ENCODE measurements around the gene FTSJ3.

The FTSJ3 gene

GRCh38 chr17:63783522-63783921 lies 43.9 kb downstream of the FTSJ3 start:
- no peak for FAIRE-seq

GRCh38 chr17:63780928-63781327 lies 46.5 kb downstream of the FTSJ3 start:
- FAIRE-seq, result no peak

- no peak for FAIRE-seq
Observed at GRCh38 chr17:63780507-63780906, 47.0 kb downstream of the FTSJ3 start.

GRCh38 chr17:63775420-63775819 lies 52.0 kb downstream of the FTSJ3 start:
- no peak for FAIRE-seq

- no peak for FAIRE-seq
Observed at GRCh38 chr17:63774969-63775265, 52.5 kb downstream of the FTSJ3 start.

- no peak for FAIRE-seq
Observed at GRCh38 chr17:63774141-63774968, 53.1 kb downstream of the FTSJ3 start, which contains the start of gene DDX42. Gene DDX42 (plus strand): TSS chr17:63774170. CDS start chr17:63787050, 12,880 bp downstream.

GRCh38 chr17:63773272-63774140 lies 54.0 kb downstream of the FTSJ3 start, which contains the start of gene CCDC47:
Gene CCDC47 (minus strand): TSS chr17:63773597. CDS start chr17:63766175, 7,422 bp downstream.
- FAIRE-seq, result peak; percentile 84

- FAIRE-seq, result no peak
Observed at GRCh38 chr17:63772801-63773271, 54.6 kb downstream of the FTSJ3 start.

Data from colon (tissue), 2 donors.